NCI-H2107 (cell line): Measurements from ENCODE around the gene PHETA1.

ENCODE experiments used
- DNase-seq: peaks from one replicate; lab custom pipeline; 2025; lab: John Stamatoyannopoulos, UW

The PHETA1 gene, protein sequence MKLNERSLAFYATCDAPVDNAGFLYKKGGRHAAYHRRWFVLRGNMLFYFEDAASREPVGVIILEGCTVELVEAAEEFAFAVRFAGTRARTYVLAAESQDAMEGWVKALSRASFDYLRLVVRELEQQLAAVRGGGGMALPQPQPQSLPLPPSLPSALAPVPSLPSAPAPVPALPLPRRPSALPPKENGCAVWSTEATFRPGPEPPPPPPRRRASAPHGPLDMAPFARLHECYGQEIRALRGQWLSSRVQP

DNA sequence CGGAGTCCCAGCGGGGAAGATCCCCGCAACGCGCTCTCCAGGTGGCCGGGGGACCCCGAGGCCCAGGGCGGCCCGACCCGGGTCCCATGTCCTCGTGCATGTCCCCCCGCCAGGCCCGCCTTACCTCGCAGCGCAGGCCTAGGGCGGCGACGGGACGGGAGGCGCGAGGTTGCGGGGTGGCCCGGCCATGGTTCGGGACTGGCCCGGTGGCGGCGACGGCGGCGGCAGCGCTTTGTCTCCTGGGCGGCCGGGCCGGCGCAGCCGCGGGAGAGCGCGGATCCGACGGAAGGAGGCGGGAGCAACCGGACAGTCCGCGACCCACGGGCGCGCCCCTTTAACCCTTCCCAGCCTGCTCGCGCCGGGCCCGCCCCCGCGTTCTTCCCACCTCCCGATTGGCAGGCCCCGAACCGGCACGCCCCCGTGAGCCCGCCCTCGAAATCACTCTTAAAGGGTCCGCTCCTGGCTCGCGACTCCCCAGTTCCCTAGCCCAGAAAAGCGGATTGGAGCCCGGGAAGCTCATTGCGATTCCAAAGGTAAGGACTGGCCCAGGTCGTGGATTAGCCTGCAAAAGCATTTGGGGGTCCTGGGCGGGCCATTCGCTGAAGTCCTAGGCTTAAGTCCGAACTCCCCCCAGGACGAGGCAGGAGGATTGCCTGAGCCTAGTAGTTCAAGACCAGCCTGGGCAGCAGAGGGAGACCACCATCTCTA, at the start of gene PHETA1:
TSS of gene PHETA1 (minus strand) at position 308 of the 708 bp plus-strand sequence. CDS start 5,668 bp downstream, outside the sequence.
- DNase-seq = peak; percentile 19

DNA sequence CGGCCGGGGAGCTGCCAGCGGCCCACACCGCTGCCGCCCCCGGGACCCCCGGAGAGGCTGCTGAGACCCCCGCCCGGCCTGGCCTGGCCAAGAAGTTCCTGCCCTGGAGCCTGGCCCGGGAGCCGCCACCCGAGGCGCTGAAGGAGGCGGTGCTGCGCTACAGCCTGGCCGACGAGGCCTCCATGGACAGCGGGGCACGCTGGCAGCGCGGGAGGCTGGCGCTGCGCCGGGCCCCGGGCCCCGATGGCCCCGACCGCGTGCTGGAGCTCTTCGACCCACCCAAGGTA, 49.6 kb upstream of the PHETA1 start:
- DNase-seq = no peak

GRCh38 chr12:111417784-111418593, 49.1 kb upstream of the PHETA1 start:
- DNase-seq = no peak

GRCh38 chr12:111417290-111417689, 48.4 kb upstream of the PHETA1 start:
- DNase-seq = no peak

DNA sequence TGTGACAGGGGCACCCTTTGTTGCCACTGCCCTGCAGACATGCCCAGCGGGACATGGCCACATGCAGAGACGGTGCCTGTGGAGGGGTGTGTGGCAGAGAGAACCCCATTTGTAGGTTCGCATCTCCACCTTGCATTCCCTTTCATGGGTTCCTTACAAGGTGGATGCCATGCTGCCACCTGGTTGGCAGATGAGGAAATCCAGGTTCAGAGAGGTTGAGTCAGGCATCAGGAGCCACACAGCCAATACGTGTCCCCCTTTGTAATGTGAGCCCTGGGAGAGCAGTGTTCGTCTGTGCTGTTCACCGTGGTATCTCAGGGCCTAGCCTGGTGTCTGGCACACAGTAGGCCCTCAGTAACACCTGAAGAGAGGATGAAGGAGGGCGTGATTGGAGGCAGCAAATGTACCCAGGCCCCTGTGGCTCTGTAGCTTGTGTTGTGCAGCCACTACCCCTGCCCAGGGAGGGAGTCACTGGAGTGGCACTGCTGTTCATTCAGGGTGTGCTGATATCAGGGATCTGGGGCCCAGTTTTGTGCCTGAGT, 45.9 kb upstream of the PHETA1 start:
- no peak for DNase-seq

DNA sequence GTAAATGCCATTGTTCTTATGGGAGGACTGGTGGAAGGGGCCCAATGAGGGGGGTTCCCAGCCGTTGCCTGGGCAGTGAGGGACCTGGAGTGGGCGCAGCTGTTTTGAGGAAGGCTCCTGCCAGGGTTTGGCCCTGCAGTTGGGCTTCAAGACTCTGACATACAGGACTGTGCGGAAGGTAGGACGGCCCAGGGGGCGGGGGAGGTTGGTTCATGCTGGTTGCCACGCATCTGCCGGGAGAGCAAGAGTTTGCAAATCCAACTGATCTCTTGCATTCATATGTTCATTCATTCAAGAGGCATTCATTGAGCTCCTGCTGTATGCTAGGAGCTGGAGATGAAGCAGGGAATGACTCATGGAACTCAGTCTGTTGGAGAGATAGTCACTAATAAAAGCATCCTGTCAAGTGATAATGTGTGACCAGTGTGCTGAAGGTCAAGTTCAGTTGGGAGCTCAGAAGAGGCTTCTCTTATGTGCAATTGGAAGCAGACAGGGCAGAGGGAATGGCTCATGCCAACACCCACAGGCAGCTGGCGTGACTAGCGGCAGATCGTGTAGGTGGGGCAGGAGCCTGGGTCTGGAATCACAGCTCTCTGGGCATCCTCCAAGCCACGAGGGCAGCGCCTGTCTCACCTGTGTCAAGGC, 44.7 kb upstream of the PHETA1 start:
- no peak for DNase-seq

DNA sequence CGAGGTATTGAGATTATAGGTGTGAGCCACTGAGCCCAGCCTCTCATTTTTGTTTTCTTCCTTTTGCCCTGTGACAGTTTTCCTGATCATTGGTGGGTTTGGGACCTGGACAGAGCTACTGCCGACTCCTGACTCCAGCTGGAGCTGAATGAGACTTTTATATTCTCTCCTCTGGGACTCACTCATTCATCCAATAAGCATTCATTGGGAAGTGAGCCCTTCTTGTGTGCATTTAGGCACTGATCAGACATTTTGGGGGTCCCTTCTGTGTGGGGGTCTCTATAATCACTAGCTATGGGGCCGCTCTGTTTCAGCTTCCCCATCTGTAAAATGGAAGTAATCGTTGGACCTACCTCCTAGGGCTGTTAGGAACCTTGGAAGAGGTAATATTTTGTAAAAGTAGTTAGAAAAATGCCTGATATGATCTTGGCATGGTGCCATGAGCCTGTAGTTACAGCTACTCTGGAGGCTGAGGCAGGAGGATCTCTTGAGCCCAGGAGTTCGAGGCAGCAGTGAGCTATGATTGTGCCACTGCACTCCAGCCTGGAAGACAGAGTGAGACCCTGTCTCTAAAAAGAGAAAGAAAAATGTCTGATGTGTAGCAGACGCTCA, 44.0 kb upstream of the PHETA1 start:
- no peak for DNase-seq

GRCh38 chr12:111412007-111412829, 43.3 kb upstream of the PHETA1 start:
- DNase-seq = peak; percentile 72

- no peak for DNase-seq
Observed at GRCh38 chr12:111411185-111411764, 42.4 kb upstream of the PHETA1 start.

GRCh38 chr12:111410431-111411184, 41.7 kb upstream of the PHETA1 start:
- DNase-seq = no peak

GRCh38 chr12:111409780-111410430, 41.0 kb upstream of the PHETA1 start:
- no peak for DNase-seq

DNA sequence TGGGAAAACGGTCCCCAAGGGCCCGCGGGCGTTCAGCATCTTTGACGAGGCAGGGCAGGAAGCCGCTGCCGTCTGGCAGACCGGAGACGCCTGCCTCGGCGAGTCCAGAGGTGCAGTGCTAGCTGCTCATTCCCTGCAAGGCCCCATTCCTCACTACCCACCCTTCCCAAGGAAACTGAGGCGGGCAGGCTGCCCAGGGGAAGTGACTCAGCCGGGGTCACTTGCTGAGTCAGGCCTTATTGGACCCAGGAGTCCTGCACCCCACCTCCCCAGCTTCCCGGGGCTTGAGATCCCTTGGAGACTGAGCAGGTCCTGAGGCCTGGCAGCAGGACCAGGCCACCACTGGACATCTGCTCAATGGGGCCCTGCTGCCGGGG, 40.5 kb upstream of the PHETA1 start:
- no peak for DNase-seq

DNA sequence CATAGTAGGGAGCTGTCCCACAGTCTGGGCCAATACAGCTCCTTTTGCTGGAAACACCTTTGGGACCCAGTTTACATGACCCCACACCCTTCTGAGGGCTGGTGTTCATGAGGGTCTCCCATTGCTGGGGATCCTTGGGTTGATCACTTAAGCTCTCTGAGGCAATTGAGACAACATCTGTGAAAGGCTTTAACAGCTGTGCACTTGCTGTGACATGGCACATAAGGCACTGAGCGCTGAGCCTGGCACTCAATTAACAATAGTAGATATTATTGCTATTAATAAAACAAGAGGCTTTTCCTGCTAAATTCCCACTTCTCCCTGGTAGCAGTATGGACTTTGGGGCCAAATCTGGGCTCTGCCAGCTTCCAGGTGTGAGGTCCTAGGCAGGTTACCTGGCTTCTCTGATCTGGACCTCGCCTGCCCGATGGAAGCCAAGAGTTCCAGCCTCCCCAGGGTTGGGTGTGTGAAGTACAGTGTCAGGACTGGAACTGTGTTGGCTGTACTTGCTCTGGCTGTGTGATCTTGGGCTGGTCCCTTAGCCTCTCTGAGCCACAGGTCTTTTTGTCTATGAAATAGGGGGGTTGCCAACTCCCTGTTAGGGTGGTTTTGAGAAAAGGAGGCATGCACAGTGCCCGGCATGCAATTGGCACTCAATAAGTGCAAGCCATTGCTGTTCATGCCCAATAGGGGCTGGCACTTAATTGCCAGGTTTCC, 39.9 kb upstream of the PHETA1 start:
- DNase-seq = no peak

GRCh38 chr12:111408116-111408440, 39.2 kb upstream of the PHETA1 start:
- no peak for DNase-seq

GRCh38 chr12:111407377-111408115, 38.7 kb upstream of the PHETA1 start:
- no peak for DNase-seq

- no peak for DNase-seq
Observed at GRCh38 chr12:111406474-111407376, 37.8 kb upstream of the PHETA1 start.

DNA sequence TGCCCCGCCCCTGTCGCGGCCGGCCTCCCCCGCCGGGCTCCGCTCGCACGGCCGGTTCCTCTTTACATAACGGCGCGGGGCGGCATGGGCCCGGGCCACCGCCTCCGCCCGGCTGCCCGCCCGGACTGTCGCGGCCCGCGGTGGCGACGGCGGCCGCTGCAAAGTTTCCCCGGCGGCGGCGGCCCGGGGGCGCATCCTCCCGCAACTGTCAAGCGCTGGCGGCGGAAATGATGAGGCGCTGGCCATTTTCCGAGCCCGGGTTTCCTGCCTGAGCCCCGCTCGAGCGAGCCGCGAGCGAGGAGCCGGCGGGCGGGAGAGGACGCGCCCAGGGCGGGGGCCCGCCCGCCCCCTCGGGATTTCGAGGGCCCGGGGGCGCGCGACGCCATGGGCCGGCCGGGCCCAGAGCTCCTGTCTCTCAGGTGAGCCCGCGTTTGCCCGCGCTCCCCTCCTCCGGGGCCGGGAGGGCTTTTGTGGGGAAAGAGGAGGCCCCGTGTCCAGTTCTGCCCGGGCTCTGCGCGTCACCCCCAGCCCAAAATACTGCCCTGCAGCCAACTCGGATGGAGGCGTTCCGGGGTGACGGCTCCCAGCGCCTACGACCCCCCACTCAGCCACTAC, 37.1 kb upstream of the PHETA1 start, which contains the start of gene SH2B3:
TSS of gene SH2B3 (plus strand) at position 65 of the 615 bp plus-strand sequence. CDS start 12,223 bp downstream, outside the sequence.
- no peak for DNase-seq
